Testis (tissue), 3 donors: ENCODE results near the gene ORMDL2. TPM values are rescaled to one million over a fixed set of nuclear protein-coding genes. Genes with fewer than 3 reads are reported as not detected.

Experiments
- DNase-seq: peaks from one replicate; pipeline ENCODE4 v3.0.0-alpha.2; 2019
- H3K27ac ChIP-seq, 2 donors: fragments of 200-600 bp; sonication (generic); one replicate each; pipeline ENCODE4 v1.5.1; 2019
- H3K27me3 ChIP-seq: fragments of 200-600 bp; sonication (generic); one replicate; pipeline ENCODE4 v1.5.1; 2019
- H3K36me3 ChIP-seq: fragments of 200-600 bp; sonication (generic); one replicate; pipeline ENCODE4 v1.5.1; 2017; ENCODE audit warnings: low read depth; ENCODE audit errors: missing control alignments
- H3K4me1 ChIP-seq: fragments of 200-600 bp; sonication (generic); one replicate; pipeline ENCODE4 v1.5.1; 2019
- H3K4me3 ChIP-seq, 2 donors: fragments of 200-600 bp; sonication (generic); one replicate each; pipeline ENCODE4 v1.5.1; 2017 to 2019
- H3K9me3 ChIP-seq: fragments of 200-600 bp; sonication (generic); one replicate; pipeline ENCODE4 v1.5.1; 2017
- POLR2A ChIP-seq: fragments of 450-650 bp; IDR thresholded peaks from one replicate; pipeline ENCODE4 v1.6.1; 2017; ENCODE audit warnings: antibody characterized with exemption, mild to moderate bottlenecking, moderate library complexity
- WGBS, 2 donors: methylation state at CpG; one replicate each; pipeline ENCODE4 v1.1.5; 2018; 5-methylcytosine and 5-hydroxymethylcytosine counted together
- intact Hi-C: fragments of 100-400 bp; cut with DNase I; formaldehyde crosslinking; loops from one replicate; pipeline ENCODE4 v1.15.1; 2023; ENCODE audit warnings: low total_unique reads
- polyA plus RNA-seq: library from polyadenylated mRNA; stranded (reverse); fragments of 350-450 nt; fragmentation: Illumina TruSeq; extraction: RNeasy Lipid Tissue Mini Kit (QIAGEN cat#74804); gene quantifications from one replicate; pipeline ENCODE4 v1.2.3, GENCODE V29; 2014; ENCODE audit warnings: low read depth, low replicate concordance; ENCODE audit not compliant: insufficient read depth
- total RNA-seq, 2 donors: library from RNA; depleted of rRNA; stranded (reverse); fragments of >200 nt; gene quantifications; one replicate each; pipeline ENCODE4 v1.2.3, GENCODE V29; 2016
- TF ChIP-seq, protein P1 (sequence below), 3 experiments: fragments of 450-650 bp in 2 of 3; fragments of 200-600 bp in 1 of 3; sonication (generic) in 1 of 3; IDR thresholded peaks; one replicate each; pipeline ENCODE4 v1.5.1; 2016 to 2019; ENCODE audit warnings: antibody characterized with exemption in 3 of 3, mild to moderate bottlenecking in 2 of 3, moderate library complexity in 1 of 3

Gene ORMDL2
- total and polyA plus RNA-seq, 3 donors from 2014 or later: 16.2 to 82.4 (median 18.6) TPM

DNA sequence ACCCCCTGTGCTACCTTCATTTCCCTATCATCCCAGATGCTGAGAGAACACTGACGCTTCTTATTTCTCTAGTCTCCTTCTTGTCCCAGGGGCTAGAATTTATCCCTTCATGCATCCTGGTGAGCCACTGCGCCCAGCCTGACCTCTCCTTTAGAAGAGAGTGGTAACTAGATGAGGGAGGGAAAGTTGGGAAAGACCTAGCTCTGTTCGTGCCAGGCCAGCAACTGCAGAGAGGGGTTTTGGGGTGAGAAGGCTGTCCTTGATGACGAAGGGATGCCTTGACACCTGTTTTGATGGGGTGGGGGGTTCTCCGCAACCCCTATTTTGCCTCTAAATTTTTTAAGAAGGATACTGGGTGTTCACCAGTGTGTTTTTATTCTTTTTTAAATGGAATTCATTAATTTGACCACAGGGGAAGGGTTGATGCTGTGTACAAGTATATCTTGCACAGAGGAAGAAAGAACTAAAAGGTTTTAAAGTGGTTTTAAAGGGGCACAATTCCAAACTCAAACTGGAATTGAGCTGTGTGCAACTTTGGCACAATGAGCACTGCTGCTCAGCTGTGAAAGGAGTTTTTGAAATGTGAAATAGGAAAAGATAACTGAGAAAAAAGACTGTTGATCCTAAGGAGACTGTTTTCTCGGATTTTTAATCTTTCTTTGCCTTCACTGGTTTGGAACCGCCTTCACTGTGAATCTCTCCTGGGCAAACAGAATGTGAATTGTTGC, 31.9 kb downstream of the ORMDL2 start:
- Histone ChIP-seq H3K36me3 (no peaks in the 10 kb centered on the region), H3K4me1 (peaks cover 32% of the 10 kb centered on the region), H3K27ac (peak overlapping the region; percentile 13 to 95), H3K27me3 (no peaks in the 10 kb centered on the region), H3K4me3 (no peak overlapping the region), H3K9me3 (no peaks in the 10 kb centered on the region)
- no peak for TF ChIP-seq POLR2A
- TF ChIP-seq, protein P1, sequence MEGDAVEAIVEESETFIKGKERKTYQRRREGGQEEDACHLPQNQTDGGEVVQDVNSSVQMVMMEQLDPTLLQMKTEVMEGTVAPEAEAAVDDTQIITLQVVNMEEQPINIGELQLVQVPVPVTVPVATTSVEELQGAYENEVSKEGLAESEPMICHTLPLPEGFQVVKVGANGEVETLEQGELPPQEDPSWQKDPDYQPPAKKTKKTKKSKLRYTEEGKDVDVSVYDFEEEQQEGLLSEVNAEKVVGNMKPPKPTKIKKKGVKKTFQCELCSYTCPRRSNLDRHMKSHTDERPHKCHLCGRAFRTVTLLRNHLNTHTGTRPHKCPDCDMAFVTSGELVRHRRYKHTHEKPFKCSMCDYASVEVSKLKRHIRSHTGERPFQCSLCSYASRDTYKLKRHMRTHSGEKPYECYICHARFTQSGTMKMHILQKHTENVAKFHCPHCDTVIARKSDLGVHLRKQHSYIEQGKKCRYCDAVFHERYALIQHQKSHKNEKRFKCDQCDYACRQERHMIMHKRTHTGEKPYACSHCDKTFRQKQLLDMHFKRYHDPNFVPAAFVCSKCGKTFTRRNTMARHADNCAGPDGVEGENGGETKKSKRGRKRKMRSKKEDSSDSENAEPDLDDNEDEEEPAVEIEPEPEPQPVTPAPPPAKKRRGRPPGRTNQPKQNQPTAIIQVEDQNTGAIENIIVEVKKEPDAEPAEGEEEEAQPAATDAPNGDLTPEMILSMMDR (IDR thresholded peaks at IDR 0.05): no peak
- no peak for DNase-seq
- intact Hi-C loops: no loop called here
- 59 to 64% methylated on average over 7 of the region's 7 CpGs for whole genome bisulfite sequencing, 2 donors

DNA sequence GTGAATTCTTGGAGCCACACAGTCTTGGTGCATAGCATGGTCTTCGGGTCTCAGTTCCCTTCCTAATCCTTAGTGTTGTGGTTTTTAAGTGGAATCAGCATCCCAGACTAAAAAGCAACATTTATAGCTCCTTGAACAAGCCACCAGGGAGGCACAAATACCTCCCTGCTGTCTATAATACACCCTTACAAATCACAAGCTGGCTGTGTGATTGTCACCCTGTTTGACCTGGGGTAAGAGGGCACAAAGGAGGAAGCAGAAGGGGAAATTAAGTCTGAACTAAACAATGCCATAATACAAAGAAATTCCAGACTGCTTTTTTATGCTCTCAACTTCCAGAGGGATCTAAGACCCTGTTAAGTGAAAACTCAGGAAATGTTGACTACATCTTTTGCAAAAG, 32.6 kb downstream of the ORMDL2 start:
- intact Hi-C loops: no loop called here
- Histone ChIP-seq H3K4me1 (peaks cover 32% of the 10 kb centered on the region), H3K27me3 (no peaks in the 10 kb centered on the region), H3K36me3 (no peaks in the 10 kb centered on the region), H3K9me3 (no peaks in the 10 kb centered on the region), H3K27ac (peak overlapping the region in 1 of 2 donors; percentile 11), H3K4me3 (no peak overlapping the region)
- WGBS, 2 donors: 28 to 42% methylated on average over 1 of the region's 1 CpG
- no peak for DNase-seq
- no peak for TF ChIP-seq POLR2A
- TF ChIP-seq, protein P1 (IDR thresholded peaks at IDR 0.05): no peak

DNA sequence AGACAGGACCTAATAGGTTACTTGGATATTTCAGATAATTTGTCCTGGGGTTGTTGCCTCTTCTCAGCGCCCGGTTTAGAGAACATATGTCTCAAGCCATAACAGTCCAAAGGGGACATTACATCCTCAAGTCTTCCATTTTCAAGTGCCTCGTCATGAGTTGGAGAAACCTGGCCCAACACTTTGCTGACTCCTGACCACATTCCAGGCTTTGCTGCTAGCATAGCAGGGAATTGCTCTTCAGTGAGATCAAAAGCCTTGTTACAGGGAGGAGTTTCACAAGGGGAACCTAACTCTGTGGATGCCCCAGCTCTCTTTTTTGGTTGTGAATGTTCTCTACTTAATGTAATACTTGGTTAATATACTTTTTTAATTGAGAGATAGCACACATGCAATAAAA, 33.1 kb downstream of the ORMDL2 start:
- Histone ChIP-seq H3K36me3 (no peaks in the 10 kb centered on the region), H3K27me3 (no peaks in the 10 kb centered on the region), H3K4me1 (peaks cover 30% of the 10 kb centered on the region), H3K4me3 (no peak overlapping the region), H3K9me3 (no peaks in the 10 kb centered on the region), H3K27ac (peak overlapping the region in 1 of 2 donors; percentile 11)
- 78 to 89% methylated on average over 3 of the region's 3 CpGs for WGBS, 2 donors
- intact Hi-C loops: no loop called here
- no peak for TF ChIP-seq POLR2A
- TF ChIP-seq, protein P1 (IDR thresholded peaks at IDR 0.05): no peak
- no peak for DNase-seq

DNA sequence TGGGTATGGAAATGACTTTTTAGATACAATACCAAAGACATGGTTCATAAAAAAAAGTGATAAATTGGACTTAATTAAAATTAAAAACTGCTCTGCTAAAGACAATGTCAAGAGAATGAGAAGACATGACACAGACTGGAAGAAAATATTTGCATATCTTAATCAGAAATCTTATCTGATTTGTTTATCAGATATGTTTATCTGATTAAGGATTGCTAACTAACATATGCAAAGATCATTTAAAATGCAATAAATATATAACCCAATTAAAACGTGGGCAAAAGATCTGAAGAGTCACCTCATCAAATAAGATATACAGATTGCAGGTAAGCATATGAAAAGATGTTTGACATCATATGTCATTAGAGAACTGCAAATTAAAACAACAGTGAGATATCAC, 34.9 kb downstream of the ORMDL2 start:
- no peaks in the 10 kb centered on the region for H3K27me3 ChIP-seq
- no peaks in the 10 kb centered on the region for H3K36me3 ChIP-seq
- intact Hi-C loops: no loop called here
- no peak for TF ChIP-seq POLR2A
- TF ChIP-seq, protein P1 (IDR thresholded peaks at IDR 0.05): no peak
- peaks cover 16% of the 10 kb centered on the region for H3K4me1 ChIP-seq
- H3K4me3 ChIP-seq: no peak overlapping the region
- H3K9me3 ChIP-seq: no peaks in the 10 kb centered on the region
- 60 to 61% methylated on average over 1 of the region's 1 CpG for WGBS, 2 donors
- DNase-seq: no peak
- no peak overlapping the region for H3K27ac ChIP-seq

DNA sequence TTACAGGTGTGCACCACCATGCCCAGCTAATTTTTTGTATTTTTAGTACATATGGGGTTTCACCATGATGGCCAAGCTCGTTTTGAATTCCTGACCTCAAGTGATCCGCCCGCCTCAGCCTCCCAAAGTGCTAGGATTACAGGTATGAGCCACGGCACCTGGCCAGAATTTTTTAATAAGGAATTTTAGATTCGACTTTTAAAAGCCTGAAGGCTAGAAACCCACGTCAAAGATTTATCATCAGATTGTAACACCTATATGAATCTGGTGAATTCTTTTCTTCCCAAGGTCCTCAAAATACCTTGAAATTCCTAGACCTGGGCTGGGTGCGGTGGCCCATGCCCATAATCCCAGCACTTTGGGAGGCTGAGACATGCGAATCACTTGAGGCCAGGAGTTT, 43.6 kb downstream of the ORMDL2 start:
- H3K36me3 ChIP-seq: no peaks in the 10 kb centered on the region
- no peaks in the 10 kb centered on the region for H3K27me3 ChIP-seq
- no peaks in the 10 kb centered on the region for H3K9me3 ChIP-seq
- H3K27ac ChIP-seq: no peak overlapping the region
- no peak for TF ChIP-seq POLR2A
- TF ChIP-seq, protein P1 (IDR thresholded peaks at IDR 0.05): no peak
- no peak overlapping the region for H3K4me3 ChIP-seq
- intact Hi-C loops: no loop called here
- WGBS, 2 donors: 95% methylated on average over 8 of the region's 8 CpGs
- H3K4me1 ChIP-seq: no peaks in the 10 kb centered on the region
- no peak for DNase-seq
